Peyer's patch (tissue), 4 donors: ENCODE measurements around the gene MYCBPAP.

Experiments used
- CTCF ChIP-seq, 6 experiments: fragments of 450-650 bp in 4 of 6; fragments of 200-600 bp in 2 of 6; sonication (generic) in 1 of 6; IDR thresholded peaks; one replicate each; pipeline ENCODE4 v1.5.1; 2017 to 2019; ENCODE audit warnings: antibody characterized with exemption in 6 of 6, mild to moderate bottlenecking in 3 of 6, moderate library complexity in 1 of 6
- POLR2A ChIP-seq, 2 donors: fragments of 450-650 bp; IDR thresholded peaks; one replicate each; pipeline ENCODE4 v1.5.1; 2017; ENCODE audit warnings: antibody characterized with exemption in 2 of 2, mild to moderate bottlenecking in 2 of 2, moderate library complexity in 2 of 2

DNA sequence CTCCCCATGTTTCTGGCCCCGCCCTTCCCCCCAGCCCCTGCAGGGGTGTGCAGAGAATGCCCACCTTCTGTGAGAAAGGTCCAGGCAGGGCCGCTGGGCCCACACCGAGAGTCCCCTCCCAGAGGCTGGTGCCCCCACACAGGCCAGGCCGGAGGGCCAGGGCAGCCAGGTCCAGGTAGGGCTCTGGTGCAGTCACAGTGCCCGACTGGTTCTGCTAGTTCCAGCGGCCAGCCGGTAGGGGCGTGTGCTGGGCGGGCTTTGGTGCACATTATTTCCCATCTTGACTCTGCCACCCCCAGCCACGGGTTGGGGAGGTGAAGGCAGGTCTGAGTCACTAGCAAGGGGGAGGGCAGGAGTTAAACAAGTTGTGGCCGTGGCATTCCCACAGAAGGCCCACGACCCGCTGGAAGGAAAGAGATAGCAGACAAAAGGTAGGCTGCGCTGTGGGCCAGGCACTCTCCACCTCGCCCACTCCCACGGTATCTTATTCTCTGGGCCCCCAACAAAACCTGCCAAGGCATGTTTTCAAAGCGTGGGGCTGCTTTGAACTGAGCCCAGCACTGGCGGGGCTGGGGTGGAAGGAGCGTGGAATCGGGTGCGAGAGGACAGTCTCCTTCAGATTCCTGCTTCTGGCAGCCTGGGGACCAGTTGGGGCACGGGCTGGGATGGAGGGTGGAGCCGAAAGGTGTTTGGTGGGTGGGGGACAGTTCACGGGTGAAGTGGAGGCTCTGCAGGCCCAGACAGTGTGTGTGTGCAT, 26.2 kb downstream of the MYCBPAP start:
- TF ChIP-seq CTCF (IDR thresholded peaks at IDR 0.05) = peak in 4 of 6 experiments; percentile 18 to 68 (median 56)
- TF ChIP-seq POLR2A (IDR thresholded peaks at IDR 0.05) = peak in 1 of 2 donors; percentile 54
